Stimulated activated CD4-positive, alpha-beta T cell treated with anti-CD3 and anti-CD28 coated beads, TNF-alpha, amount 100 ng/mL, for 48 hours (primary cell): ENCODE measurements around the gene CLDND1.

ENCODE experiments used
- DNase-seq, 3 donors: peaks; one replicate each; pipeline ENCODE4 v3.0.0-alpha.2; 2020; ENCODE audit warnings: low read depth in 3 of 3

The CLDND1 gene

DNA sequence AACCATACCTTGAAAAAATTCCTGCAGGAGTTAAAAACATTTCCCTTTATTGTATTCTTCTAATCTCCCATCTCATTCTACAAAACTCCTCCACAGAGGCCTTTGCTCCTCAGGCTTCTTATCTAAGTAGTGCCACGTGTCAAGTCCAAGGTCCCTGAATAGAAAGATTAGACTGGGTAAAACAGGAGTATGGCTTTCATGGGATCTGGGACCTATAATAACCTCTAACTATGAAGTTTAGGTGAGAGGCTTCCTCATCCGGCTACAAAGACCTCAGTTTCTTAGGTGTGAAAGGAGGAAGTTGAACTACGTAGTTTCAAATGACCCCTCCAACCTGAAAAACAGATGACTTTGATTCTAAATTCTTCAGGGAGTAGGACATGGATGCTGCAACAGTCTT, 29.1 kb upstream of the CLDND1 start:
- no peak for DNase-seq

- DNase-seq = no peak
Measured at GRCh38 chr3:98551236-98551635, 28.5 kb upstream of the CLDND1 start.

DNA sequence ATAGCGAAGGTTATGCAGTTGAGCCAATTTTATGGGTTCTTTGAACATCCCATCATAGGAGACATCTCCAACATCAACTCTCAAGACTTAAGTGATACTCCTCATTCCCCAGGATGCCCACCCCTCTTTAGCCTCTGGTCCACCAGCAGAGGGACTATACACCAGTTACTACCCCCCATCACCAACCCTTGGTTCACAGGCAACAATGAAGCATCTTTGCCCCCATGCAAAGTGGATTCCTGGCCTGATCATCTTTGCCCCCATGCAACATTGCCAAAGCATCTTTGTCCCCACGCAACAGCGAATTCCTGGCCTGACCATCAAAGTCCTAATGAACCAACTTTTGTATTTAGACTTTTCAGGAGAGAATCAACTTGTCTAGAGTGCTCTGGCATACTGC, 28.1 kb upstream of the CLDND1 start:
- no peak for DNase-seq

DNA sequence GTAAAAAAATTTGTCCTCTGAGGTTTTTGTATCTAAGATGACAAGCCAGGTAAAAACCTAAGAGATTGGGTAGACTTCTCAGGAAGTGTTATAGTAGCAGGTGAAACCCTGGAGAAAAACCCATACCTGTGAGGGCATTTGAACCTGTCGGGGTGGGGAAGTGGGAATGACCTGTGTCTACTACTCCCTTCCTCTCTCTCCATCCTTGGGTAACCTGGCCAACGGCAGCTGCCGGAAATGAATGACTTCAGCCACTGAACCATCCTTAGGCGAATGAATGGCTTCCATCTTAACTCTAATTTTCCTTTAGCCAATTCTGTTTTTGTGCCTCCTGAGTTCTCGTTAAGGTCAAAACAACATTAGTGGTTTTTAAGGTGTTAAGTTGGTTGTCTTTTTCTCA, 25.8 kb upstream of the CLDND1 start:
- DNase-seq = no peak

GRCh38 chr3:98545940-98546339, 23.2 kb upstream of the CLDND1 start:
- no peak for DNase-seq

DNA sequence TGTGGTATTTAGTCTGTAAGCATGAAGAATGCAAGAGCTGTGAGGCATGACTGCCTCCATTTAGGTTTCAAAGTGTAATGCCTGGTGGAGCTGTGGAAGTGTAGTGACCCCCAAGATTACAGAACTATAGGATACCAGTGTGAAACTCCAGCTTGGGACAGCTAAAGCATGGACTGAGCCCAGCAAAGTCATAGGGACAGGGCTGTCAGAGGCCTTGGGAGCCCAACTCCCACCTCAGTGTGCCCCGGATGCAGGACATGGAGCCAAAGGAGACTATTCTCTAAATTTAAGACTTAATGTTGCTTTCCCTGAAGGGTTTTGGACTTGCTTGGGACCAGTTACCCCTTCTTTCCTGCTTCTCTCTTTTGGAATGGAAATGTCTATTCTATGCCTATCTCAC, 19.9 kb upstream of the CLDND1 start:
- no peak for DNase-seq

DNA sequence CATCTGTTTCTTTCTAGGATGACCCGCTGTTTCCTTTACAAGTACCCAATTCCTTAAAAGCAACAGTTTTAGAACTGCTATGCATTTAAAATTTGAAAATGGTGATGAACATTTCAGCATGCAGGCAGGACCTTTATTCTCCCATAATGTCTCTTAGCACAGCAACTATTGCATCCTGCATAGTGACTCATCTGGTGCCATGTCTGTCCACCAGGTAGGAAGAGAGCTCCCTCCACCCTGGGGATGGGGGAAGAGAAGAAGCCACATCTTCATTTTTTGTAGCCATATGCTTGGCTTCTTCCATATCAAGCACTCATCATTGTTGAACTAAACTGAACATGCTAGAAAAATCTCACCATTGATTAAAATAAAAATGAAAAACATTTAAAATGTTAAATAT, 19.0 kb upstream of the CLDND1 start:
- DNase-seq = no peak

DNA sequence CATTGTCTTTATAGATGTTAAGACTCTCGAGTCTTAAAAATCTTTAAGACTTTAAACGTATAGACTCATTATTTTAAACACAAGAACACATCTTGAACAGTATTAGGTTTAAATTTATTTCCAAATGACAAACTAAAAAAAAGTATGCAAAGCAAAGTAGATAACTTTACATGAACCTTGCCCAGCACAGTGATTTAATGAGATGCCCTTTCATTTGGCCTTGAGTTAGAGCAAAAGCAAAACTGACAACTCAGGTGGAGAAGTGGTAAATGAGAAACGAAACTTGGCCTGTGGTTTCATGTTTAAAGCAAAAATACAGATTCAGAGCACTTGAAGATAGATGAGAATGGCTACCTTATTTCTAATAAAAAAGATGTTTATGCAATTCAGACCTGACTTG, 17.6 kb upstream of the CLDND1 start:
- DNase-seq = no peak

GRCh38 chr3:98536456-98537017, 13.8 kb upstream of the CLDND1 start:
- no peak for DNase-seq

GRCh38 chr3:98534734-98535133, 12.0 kb upstream of the CLDND1 start:
- DNase-seq = no peak

- no peak for DNase-seq
Measured at GRCh38 chr3:98534168-98534567, 11.5 kb upstream of the CLDND1 start.

- DNase-seq = no peak
Measured at GRCh38 chr3:98532709-98533571, 10.2 kb upstream of the CLDND1 start.

DNA sequence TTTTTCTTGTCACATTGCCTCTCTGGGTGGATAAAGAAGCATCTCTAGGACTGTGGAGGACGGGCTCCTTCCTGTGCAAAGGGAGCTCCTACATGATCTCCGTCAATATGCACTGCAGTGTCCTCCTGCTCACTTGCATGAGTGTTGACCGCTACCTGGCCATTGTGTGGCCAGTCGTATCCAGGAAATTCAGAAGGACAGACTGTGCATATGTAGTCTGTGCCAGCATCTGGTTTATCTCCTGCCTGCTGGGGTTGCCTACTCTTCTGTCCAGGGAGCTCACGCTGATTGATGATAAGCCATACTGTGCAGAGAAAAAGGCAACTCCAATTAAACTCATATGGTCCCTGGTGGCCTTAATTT, 9.6 kb upstream of the CLDND1 start:
- no peak for DNase-seq

DNA sequence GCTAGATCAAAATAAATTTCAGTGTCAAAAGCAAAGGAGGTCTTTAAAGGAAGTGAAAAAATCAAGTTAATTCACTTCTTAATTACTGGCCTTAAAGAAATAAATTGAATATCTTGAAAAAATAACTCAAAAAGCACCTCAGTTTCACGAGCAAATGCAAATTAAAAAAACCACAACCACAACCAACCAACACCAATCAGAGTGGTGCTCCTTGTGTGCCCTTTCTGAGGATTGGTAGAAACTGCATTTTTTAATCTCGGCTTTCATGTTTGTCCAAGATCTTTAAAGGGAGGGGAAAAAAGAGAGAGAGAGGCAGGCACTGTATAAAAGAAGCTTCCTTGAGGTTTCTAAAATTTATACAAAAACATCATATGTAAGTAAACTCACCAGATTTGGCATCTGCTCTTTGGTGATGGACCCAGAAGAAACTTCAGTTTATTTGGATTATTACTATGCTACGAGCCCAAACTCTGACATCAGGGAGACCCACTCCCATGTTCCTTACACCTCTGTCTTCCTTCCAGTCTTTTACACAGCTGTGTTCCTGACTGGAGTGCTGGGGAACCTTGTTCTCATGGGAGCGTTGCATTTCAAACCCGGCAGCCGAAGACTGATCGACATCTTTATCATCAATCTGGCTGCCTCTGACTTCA, 9.0 kb upstream of the CLDND1 start, which contains the start of gene GPR15:
GPR15 (plus strand) TSS at position 357 of the 653 bp plus-strand sequence; CDS start at position 413, 56 bp downstream.
- DNase-seq = no peak

- no peak for DNase-seq
Measured at GRCh38 chr3:98530676-98531075, 8.0 kb upstream of the CLDND1 start.

GRCh38 chr3:98529856-98530459, 7.3 kb upstream of the CLDND1 start:
- no peak for DNase-seq

- no peak for DNase-seq
Measured at GRCh38 chr3:98528474-98529346, 6.0 kb upstream of the CLDND1 start.

- no peak for DNase-seq
Measured at GRCh38 chr3:98525494-98525893, 2.8 kb upstream of the CLDND1 start.

DNA sequence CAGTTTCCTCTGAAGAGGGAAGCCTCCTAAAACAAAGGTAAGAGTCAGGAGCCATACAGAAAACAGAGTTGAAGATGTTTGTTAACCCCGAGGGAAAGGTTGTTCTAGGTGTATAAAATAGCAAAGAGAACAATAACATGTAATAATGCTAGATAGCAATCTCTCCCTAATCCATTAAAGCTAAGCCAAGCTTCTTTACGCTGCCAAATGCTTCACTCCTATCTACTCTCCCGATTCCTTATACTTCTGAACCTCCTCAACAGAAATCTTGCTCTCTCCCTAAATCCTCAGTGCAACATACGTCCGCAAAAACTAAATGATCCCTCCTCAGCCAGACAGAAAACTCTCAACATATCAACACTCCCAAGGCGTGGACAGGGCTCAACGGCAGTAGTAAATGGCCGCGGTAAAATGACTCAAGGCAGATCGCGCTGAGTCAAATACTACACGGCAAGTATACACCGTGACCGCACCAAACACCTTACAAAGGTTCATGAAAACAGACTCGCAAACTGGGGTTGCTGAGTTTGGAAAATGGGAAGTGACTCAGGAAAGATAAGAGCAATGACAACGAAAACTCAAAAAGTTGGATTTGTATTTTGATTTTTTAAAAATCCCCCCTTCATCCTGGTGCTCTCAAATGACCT, 682 bp downstream of the CLDND1 start:
- DNase-seq = peak; percentile 31 to 57 (median 52)

DNA sequence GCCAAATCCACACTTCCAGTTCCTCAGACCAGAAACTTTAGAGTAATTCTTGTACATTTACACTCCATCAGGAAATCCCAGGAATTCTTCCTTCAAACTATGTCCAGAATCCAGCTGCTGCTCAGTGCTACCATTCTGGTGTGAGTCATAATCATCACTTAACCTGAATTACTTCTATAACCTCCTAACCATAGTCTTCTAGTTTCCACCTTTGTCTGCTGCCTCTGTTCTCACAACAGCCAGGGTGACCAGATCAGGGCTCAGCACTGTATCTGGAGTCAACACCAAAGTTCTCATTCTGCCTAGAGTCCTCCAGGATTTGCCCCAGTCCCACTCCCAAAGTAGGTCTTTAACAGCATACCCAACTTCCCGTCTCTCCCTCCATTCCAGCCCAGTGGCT, 3.4 kb downstream of the CLDND1 start:
- DNase-seq = no peak

GRCh38 chr3:98518816-98519215, 3.9 kb downstream of the CLDND1 start:
- DNase-seq = no peak
